NB4 (cell line): ENCODE data around the gene CAMK2A.

Experiments
- DNase-seq: peaks from one replicate; pipeline ENCODE4 v3.0.0; 2010; ENCODE audit warnings: low read depth
- H3K4me3 ChIP-seq: one replicate; pipeline ENCODE4 v1.5.1; 2011; ENCODE audit warnings: mild to moderate bottlenecking, low read depth, low read length, moderate library complexity
- MYC ChIP-seq: IDR thresholded peaks from 2 replicates; pipeline ENCODE4 v1.6.1; 2011; ENCODE audit warnings: low read depth, low read length
- POLR2A ChIP-seq: IDR thresholded peaks from 2 replicates; pipeline ENCODE4 v1.6.1; 2011; ENCODE audit warnings: mild to moderate bottlenecking; ENCODE audit not compliant: insufficient read length; ENCODE audit errors: extremely low read depth
- TF ChIP-seq, protein P1 (sequence below): IDR thresholded peaks from 2 replicates; pipeline ENCODE4 v1.6.1; 2011; ENCODE audit warnings: low read depth, low read length
- TF ChIP-seq, protein P2 (sequence below): IDR thresholded peaks from one replicate; pipeline ENCODE4 v1.5.1; 2012; ENCODE audit warnings: low read depth, low read length

CAMK2A gene

DNA sequence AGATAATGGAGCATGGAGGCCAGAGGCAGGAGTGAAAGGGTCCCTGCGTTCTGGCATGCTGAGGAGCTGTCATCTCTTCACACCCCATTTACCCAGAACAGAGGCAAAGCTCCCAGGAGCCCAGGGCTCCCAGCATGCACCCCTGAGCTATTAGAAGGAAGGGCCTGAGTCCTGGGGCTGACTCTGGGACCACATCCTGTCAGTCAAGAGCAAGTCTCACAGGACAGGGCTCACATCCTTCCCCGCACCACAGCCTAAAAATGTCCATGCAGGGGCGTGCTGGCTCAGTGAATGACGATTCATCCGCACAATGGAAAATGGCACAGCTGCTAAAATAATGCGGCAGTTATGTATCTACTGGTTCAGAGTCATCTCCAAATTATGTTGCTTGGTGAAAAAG, 31.4 kb downstream of the CAMK2A start:
- peak; percentile 36 for DNase-seq
- H3K4me3 ChIP-seq = no peak overlapping the region
- TF ChIP-seq, protein P1, sequence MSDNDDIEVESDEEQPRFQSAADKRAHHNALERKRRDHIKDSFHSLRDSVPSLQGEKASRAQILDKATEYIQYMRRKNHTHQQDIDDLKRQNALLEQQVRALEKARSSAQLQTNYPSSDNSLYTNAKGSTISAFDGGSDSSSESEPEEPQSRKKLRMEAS = no peak
- no peak for TF ChIP-seq MYC
- TF ChIP-seq, protein P2, sequence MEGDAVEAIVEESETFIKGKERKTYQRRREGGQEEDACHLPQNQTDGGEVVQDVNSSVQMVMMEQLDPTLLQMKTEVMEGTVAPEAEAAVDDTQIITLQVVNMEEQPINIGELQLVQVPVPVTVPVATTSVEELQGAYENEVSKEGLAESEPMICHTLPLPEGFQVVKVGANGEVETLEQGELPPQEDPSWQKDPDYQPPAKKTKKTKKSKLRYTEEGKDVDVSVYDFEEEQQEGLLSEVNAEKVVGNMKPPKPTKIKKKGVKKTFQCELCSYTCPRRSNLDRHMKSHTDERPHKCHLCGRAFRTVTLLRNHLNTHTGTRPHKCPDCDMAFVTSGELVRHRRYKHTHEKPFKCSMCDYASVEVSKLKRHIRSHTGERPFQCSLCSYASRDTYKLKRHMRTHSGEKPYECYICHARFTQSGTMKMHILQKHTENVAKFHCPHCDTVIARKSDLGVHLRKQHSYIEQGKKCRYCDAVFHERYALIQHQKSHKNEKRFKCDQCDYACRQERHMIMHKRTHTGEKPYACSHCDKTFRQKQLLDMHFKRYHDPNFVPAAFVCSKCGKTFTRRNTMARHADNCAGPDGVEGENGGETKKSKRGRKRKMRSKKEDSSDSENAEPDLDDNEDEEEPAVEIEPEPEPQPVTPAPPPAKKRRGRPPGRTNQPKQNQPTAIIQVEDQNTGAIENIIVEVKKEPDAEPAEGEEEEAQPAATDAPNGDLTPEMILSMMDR = no peak
- no peak for TF ChIP-seq POLR2A

DNA sequence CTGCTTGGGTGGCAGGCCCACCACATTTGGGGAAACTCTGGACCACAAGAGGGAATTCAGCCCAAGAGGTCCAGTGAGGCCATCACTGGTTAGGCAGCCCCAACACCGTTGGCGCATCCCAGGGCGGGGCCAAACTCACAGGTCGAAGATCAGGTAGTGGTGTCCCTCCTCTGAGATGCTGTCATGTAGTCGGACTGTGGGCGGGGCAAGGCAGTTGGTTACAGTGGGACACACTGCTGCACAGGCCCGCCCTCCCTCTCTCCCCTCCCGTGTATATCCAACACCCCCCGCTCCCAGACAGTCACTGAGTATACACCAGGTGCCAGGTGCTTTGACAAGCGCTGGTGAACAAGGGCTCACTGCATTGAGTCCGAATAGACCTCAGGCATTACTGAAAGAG, 32.1 kb downstream of the CAMK2A start:
- TF ChIP-seq, protein P1 = no peak
- TF ChIP-seq POLR2A (no peak), MYC (no peak)
- TF ChIP-seq, protein P2 = no peak
- no peak overlapping the region for H3K4me3 ChIP-seq
- no peak for DNase-seq

DNA sequence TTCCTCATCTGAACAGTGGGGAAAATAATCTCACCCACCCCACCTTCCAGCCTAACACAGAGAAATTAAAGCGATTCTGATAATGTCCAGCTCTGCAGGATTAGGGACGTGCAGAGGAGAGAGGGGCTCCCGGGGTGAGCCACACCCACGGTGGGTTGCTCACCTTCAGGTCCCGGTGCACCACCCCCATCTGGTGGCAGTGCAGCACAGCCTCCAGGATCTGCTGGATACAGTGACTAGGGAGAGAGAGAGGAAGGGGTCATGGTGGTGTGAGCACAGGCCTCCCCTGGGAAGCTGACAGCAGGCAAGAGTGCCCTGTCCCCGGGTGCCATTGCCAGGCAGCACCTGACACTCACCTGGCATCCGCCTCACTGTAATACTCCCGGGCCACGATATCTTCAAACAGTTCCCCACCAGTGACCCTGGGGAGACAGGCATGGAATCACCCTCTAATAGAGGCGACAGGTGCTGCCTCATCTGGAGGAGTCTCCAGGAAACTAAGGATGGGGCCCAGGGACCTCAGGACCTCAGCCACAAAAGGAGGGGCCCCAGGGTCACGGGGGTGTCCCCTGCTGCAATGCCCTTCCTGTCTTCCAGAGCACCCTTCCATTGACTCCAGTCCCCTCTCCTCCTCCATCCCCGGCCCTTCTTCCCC, 33.0 kb downstream of the CAMK2A start:
- DNase-seq = no peak
- no peak overlapping the region for H3K4me3 ChIP-seq
- TF ChIP-seq POLR2A (no peak), MYC (no peak)

DNA sequence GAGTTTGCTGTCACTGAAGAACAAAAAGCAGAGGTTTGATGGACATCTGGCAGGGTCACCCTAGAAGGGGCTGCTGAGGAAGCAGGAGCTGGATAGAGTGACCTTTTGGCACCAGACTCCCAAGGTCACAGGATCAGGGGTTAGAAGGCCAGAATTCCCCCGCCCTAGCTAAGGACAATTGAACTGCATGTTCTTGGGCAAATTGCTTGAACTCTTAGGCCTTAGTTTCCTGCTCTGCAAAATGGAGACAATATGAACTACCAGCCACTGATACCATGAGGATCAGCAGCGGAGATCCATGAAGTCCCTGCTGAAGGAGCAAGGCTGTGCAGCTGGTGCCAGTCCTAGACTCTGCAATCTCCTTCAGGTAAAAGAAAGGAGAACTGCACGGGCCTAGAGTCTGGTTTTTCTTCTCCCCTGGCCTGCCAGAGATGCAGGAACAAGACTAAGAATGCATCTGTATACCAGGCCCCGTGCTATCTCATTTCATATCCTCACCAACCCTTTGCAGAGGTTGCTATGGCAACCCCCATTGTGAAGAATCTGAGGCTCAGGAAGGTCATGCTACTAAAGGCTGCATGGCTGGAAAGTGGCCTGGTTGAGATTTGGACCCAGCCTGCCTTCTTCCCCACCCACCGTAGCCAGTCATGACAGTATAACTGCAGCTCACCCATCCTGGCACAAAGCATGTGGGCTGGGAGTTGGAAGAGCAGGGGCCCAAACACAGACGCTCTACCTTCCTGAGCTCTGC, 33.7 kb downstream of the CAMK2A start:
- no peak overlapping the region for H3K4me3 ChIP-seq
- DNase-seq = no peak
- TF ChIP-seq, protein P1 = no peak
- TF ChIP-seq, protein P2 = no peak
- TF ChIP-seq MYC (no peak), POLR2A (no peak)

DNA sequence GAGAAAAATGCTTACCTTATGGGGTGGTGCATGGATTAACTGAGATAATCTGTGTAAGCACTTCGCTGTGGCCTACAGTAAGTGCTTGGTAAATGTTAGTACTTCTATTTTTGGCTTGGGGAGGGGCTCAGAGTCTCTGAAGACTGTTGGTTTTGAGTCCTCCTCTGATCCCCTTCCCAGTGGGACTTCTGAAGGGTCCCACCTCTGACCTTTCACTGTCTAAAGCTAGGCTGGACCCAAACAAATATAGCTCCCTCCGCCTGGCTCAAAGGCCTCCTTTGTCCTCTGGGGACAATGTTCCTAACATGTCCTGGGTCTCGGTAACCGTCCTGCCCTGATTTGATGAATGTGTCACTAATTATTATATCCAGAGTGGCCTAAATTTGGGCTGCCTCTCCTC, 34.8 kb downstream of the CAMK2A start:
- no peak for TF ChIP-seq POLR2A
- TF ChIP-seq, protein P1 = no peak
- TF ChIP-seq, protein P2 = no peak
- TF ChIP-seq MYC = no peak
- no peak overlapping the region for H3K4me3 ChIP-seq

DNA sequence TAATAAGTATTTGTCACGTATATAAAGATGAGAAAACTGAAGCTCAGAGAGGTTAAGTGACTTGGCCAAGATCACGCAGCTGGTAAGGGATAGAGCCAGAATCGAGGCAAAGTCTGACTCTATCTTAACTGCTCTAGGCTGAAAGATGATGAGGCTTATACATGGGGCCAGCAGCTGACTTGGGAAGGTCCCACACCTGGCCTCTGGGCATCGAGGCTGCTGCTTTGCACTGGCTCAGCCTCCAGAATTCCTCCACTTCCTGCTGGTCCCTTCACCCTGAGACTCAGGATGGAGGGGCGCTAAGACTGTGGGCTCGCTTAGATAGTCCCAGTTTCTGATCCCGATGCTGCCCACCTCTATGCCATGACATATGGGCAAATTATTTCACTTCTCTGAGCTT, 35.2 kb downstream of the CAMK2A start:
- TF ChIP-seq MYC (no peak), POLR2A (no peak)
- TF ChIP-seq, protein P1 = no peak
- TF ChIP-seq, protein P2 = no peak
- no peak overlapping the region for H3K4me3 ChIP-seq
- DNase-seq = no peak

More for the DNA sequence above, 34.8 kb downstream of the CAMK2A start:
- DNase-seq = no peak
